ENCODE measurements around the gene SMARCA5. TPM values are rescaled to one million over a fixed set of nuclear protein-coding genes. Genes with fewer than 3 reads are reported as not detected.
A peak's percentile ranks its signal among the peaks of the same experiment; 100 is the strongest.
"Not testable (repeated sequence)": the region's sequence is repeated elsewhere in the genome, so short reads cannot be mapped to it uniquely, and the experiment has no call there.

SMARCA5 gene, protein sequence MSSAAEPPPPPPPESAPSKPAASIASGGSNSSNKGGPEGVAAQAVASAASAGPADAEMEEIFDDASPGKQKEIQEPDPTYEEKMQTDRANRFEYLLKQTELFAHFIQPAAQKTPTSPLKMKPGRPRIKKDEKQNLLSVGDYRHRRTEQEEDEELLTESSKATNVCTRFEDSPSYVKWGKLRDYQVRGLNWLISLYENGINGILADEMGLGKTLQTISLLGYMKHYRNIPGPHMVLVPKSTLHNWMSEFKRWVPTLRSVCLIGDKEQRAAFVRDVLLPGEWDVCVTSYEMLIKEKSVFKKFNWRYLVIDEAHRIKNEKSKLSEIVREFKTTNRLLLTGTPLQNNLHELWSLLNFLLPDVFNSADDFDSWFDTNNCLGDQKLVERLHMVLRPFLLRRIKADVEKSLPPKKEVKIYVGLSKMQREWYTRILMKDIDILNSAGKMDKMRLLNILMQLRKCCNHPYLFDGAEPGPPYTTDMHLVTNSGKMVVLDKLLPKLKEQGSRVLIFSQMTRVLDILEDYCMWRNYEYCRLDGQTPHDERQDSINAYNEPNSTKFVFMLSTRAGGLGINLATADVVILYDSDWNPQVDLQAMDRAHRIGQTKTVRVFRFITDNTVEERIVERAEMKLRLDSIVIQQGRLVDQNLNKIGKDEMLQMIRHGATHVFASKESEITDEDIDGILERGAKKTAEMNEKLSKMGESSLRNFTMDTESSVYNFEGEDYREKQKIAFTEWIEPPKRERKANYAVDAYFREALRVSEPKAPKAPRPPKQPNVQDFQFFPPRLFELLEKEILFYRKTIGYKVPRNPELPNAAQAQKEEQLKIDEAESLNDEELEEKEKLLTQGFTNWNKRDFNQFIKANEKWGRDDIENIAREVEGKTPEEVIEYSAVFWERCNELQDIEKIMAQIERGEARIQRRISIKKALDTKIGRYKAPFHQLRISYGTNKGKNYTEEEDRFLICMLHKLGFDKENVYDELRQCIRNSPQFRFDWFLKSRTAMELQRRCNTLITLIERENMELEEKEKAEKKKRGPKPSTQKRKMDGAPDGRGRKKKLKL
- 51.5 TPM for polyA plus RNA-seq (ENCODE audit: insufficient read length)

DNA sequence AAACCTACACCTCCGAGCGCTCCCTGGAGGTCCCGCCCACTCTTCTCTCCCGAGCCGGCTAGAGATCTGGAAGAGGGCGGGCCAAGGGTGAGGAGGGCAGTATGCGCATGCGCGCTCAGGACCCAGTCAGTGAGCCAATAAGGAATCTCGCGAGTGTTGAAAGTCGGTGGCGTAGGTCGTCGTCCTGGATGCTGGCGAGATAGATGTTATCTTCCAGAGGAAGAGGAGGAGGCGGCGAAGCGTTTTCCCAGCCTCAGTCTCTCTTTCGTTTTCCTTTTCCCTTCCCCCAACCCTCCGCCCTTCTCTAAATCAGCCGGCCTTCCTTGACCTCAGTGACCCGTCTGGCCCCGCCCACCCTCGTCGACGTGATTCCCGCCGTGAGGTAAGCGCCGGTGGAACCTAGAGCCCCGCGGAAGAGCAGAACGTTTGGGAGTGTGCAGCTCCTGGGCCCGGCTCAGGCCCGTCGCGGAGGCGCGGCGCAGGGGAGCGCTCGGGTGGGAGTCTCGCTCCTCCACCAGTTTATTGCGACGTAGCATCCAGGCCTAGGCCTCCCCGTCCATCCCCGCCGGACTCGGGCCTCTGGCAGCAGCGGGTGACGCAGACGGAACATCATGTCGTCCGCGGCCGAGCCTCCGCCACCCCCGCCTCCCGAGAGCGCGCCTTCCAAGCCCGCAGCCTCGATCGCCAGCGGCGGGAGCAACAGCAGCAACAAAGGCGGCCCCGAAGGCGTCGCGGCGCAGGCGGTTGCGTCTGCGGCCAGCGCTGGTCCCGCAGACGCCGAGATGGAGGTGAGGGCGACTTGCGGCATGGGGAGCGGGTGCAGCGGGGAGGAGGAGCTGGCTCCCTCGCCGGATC lies at the start of gene SMARCA5:
Gene SMARCA5 (plus strand): TSS at position 389 of the 855 bp plus-strand sequence. CDS start 223 bp downstream, at position 612.
- DNase-seq, result peak; percentile 99

DNA sequence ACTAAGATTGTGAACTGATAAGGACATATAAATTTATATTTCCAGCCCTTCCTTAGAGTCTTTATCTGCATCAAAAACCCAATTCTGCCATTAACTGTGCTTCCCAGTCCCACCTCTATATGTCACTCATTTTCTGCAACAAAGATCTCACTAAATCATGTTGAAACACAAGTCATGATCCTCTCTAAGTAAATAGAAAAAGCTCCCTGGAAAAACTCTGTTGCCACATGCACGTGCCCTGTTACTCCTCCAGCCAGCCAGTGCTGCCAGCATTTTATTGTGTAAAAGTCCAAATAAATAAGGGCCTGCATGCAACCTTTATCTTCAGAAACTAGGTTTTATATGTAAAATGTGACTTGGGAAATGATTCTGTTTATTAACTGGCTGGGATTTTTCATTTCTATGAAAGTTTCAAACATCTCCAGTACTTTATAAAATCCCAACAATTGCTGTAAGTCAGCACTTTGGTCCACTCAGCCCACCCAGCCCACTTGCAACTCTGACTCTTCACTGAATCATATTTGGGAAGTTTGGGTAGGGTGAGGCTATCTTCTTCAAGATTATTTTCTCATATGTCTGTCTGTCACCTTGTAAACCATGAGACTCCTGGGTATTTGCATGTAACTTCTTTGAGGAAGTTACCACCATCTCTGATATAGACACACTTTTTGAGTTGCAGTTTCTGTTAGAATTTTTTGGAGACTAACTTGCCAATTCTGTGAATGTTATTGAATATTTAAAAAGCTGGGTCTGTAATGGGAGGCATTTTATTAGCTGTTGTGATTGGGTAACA lies 40.0 kb upstream of the SMARCA5 start:
- DNase-seq, result no peak

- no peak for DNase-seq
Observed at GRCh38 chr4:143477487-143477886, 36.0 kb upstream of the SMARCA5 start.

DNA sequence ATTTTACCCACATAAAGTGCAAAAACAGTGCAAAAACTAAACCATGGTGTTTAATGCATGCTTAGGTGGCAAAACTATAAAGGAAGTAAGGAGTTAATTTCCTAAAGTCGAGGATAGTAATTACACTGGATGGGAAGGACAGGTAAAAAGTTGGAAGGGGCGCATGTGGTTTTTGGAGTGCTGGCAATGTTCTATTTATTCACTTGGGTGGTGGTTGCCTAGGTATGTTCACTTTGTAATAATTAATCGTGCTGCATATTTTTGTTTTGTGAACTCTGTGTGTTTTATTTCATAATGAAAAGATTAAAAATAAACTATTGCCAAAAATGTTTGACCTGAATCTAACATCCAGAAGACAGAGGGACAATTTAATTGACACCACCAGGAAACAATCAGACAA lies 32.1 kb upstream of the SMARCA5 start:
- DNase-seq, result no peak

DNA sequence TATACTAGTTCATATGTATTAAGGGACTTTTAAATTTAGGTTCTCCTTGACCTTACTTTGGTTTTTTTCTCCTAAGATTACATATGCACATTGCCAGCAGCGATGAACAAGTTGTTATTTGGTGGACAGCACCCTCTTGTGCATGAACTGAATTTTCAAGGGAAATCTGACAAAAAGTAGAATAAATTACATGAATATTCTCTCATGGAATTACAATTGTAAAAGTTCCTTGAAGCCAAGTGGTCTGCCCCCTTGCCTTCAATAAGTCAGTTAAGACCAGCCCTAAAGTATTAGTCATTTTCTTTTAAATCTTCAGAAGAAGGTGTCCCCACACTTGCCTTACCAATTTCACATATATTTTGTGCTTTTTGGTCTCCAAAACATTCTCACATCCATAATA lies 30.7 kb upstream of the SMARCA5 start:
- DNase-seq, result peak; percentile 54

- DNase-seq, result no peak
Observed at GRCh38 chr4:143486314-143486713, 27.2 kb upstream of the SMARCA5 start.

DNA sequence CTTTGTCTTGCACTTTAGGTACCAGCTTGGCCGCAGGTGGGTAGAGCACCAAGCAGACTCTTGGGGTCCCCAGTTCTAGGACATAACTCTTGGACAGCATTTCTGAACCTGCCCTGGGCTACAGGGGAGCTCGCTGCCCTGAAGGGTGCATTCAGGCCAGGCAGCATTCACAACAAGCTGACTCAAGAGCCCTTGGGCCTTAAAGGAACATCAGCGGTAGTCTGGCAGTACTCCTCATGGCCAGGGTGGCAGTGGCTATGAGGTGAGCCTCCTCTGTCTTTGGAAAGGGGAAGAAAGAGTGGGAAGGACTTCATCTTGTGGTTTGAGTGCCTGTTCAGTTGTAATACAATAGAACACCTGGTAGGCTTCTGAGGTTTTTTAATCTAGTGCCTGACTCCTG lies 24.8 kb upstream of the SMARCA5 start:
- DNase-seq, result no peak

- no peak for DNase-seq
Observed at GRCh38 chr4:143489106-143489505, 24.4 kb upstream of the SMARCA5 start.

DNA sequence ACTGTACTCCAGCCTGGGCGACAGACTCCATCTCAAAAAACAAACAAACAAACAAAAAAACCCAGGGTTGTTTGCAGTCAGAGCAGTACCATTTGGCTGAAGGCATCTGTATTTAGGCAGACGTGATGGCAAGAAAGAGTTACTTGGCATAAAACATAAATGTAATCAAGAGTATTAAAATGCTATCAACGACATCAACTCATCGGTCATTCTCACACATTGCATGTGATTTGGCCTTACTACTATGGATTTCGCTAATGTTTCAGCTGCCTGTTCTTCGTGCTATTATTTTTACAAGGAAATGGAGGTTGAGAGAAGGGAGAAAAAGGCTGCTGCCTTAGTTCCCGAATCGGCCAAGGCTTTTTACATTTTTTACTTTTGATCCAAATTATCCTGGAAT lies 15.5 kb upstream of the SMARCA5 start:
- DNase-seq, result no peak

DNA sequence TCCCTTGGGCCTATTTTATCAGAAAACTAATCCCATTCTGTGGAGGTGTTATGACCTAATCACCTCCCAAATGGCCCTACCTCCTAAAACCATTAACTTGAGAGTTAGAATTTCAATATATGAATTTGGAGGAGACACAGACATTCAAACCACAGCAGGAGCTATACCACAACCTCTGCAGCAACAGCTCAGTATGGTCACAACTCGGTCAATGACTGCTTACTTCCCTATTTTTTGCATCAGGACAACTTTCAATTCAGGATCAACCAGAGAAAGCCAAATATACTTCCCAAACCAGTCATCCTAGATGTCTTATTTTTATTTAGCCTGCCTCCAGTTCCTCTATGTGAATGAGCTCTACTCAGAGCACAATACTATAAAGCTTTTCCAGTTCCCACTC lies 11.3 kb upstream of the SMARCA5 start:
- DNase-seq, result no peak

- DNase-seq, result no peak
Observed at GRCh38 chr4:143506031-143506430, 7.5 kb upstream of the SMARCA5 start.

DNA sequence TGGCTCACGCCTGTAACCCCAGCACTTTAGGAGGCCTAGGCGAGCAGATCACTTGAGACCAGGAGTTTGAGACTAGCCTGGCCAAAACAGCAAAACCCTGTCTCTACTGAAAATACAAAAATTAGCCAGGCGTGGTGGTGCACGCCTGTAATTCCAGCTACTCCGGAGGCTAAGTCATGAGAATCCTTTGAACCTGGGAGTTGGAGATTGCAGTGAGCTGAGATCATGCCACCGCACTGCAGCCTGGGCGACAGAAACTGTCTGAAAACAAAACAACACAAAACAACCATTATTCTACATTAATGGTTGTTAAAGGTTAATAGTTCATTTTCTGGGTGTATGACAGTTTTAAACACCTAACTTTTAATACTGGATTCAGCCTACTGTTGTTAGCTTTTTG lies 1.6 kb upstream of the SMARCA5 start:
- no peak for DNase-seq

DNA sequence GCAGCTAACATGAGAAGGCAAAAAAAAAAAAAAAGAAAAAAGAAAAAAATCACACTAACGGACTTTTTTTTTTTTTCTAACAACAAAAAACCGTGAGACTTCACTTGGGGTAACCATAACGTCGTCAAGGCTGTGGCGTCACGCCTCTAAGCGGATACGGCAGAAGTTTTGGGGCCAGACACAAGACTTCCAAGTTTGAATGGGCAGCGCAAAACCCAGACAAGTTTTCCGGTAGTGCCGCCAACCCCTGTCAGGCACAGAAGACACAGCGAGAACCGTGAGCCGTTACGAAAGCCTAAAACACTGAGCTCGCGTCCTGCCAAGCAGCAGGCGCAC lies 556 bp upstream of the SMARCA5 start:
- no peak for DNase-seq

DNA sequence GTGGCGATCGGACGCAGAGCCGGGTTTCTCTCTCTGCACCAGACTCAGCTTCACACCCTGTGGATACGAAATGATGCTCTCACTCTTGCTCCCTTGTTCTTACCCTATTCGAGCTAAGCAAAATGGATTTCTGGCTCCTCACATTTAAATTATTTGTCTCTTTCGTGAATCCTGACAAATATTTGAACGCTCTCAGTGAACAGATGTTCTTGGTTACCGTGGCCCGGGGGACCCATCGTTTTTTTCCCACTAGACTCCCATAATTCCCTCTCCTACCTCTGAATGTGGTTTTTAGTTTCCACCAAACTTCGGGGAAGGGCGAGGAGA lies 630 bp downstream of the SMARCA5 start:
- no peak for DNase-seq

GRCh38 chr4:143514497-143514896 lies 995 bp downstream of the SMARCA5 start:
- peak; percentile 76 for DNase-seq

- no peak for DNase-seq
Observed at GRCh38 chr4:143514901-143515300, 1.4 kb downstream of the SMARCA5 start.

GRCh38 chr4:143515905-143516304 lies 2.4 kb downstream of the SMARCA5 start:
- no peak for DNase-seq

DNA sequence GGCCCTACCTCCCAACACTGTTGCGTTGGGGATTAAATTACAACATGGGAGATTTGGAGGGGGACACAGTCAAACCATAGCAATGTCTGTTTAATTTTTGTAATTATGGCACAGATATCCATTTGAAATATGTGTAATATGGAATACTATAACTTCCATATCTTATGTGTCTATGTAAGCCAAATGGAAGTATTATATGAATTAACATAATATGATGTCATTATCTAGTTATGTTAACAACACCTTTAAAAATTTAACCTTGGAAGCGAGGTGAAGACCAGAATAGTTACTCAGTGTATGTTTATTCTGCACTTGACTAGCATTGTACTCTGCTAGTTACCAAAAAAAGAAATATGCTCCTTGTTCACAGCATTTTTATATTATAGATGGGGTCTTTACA lies 4.3 kb downstream of the SMARCA5 start:
- no peak for DNase-seq

DNA sequence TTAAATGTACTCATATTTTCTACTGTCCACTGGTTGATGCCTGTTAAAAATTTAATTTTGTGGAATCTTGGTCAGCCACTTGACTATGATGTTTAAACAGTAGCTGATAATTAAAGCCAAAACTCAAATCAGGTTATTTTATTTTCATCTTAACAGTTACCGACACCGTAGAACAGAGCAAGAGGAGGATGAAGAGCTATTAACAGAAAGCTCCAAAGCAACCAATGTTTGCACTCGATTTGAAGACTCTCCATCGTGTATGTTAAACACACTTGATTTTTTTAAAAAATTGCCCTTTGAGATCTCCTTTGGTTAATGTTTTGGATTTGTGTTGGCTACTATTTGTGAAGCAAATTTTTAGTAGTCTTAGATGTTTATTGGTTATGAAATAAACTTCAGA lies 10.7 kb downstream of the SMARCA5 start:
- no peak for DNase-seq

- not testable (repeated sequence) for DNase-seq
Observed at GRCh38 chr4:143528046-143528445, 14.5 kb downstream of the SMARCA5 start.

- no peak for DNase-seq
Observed at GRCh38 chr4:143531380-143531779, 17.9 kb downstream of the SMARCA5 start.
